Heart left ventricle (tissue), 13 donors: ENCODE measurements around the gene GYPA.

Source experiments
- CTCF ChIP-seq, 12 donors: fragments of 200-600 bp; sonication (generic) in 4 of 12; IDR thresholded peaks; one replicate each; pipeline versions ENCODE4 v1.5.0 to v1.8.0; 2018 to 2022; ENCODE audit warnings: antibody characterized with exemption in 12 of 12, mild to moderate bottlenecking in 5 of 12
- POLR2A ChIP-seq, 2 donors: fragments of 450-650 bp; IDR thresholded peaks; one replicate each; pipeline ENCODE4 v1.6.1; 2017; ENCODE audit warnings: antibody characterized with exemption in 2 of 2, mild to moderate bottlenecking in 2 of 2, moderate library complexity in 2 of 2
- donor health status: ischemic (EF 13 %, LVEDD 7.1; RV severe dilation, severe dysfunction).
- donor health status: DM: no; HTN: yes; CAD: no.
- donor health status: DM: no; HTN: no; CAD: no.
- donor health status: ischemic (EF 25% LVEDD 6.9; RV normal size, moderate dysfunction).
- donor health status: ischemic (EF 25% LVEDD 5.7; RV mildly dilated, moderate dysfunction).
- donor health status: ischemic (EF 35%, LVEDD 5.7; RV mildly dilated, moderate dysfunction).
- donor health status: nonischemic (EF 11% LVEDD 7.7; RV severe dilation, severe dysfunction).
- donor health status: DM: yes; HTN: yes; CAD: no.
- donor health status: PGD.
- donor health status: ischemic (EF 29% LVEDD 5.4; RV normal size, mild dysfunction).
- donor health status: nonischemic (EF 23%, LVEDD 6.1; RV moderate dilation, normal function).

GRCh38 chr4:144178414-144178813 is 37.9 kb upstream of the GYPA start:
- no peak for TF ChIP-seq CTCF (IDR thresholded peaks at IDR 0.05)
- no peak for TF ChIP-seq POLR2A (IDR thresholded peaks at IDR 0.05)
